PC-9 (cell line): ENCODE measurements around the gene SPTBN5. TPM values are rescaled to one million over a fixed set of nuclear protein-coding genes. Genes with fewer than 3 reads are reported as not detected.

Experiments used
- BruUV-seq: library from RNA; stranded (reverse); fragments of 400-500 nt; replicated peaks from 2 replicates; lab custom pipeline; 2021; lab: Mats Ljungman, UMichigan
- CTCF ChIA-PET: fragments of 300-600 bp; sonication (Branson Sonifier 250); formaldehyde crosslinking; loops from one replicate; lab custom pipeline; 2022; ENCODE audit warnings: antibody characterized with exemption; lab: Charles Lee
- POLR2A ChIA-PET: fragments of 300-600 bp; sonication (Branson Sonifier 250); formaldehyde crosslinking; loops from one replicate; lab custom pipeline; 2022; ENCODE audit warnings: antibody characterized with exemption; ENCODE audit not compliant: unreplicated experiment; lab: Charles Lee
- DNase-seq, 2 experiments: peaks; one replicate each; pipeline versions ENCODE4 v3.0.0 to v3.0.0-alpha.2; 2015 to 2022; ENCODE audit warnings: mixed read lengths in 1 of 2
- H2AFZ ChIP-seq: fragments of 200-600 bp; sonication (generic); 2 replicates; pipeline ENCODE4 v1.8.1; 2017; ENCODE audit warnings: antibody characterized with exemption
- H3F3A ChIP-seq: fragments of 200-600 bp; sonication (generic); 2 replicates; pipeline ENCODE4 v1.8.1; 2017; ENCODE audit warnings: antibody characterized with exemption, mild to moderate bottlenecking, low read depth; ENCODE audit not compliant: insufficient read depth
- H3K27ac ChIP-seq: fragments of 200-600 bp; sonication (generic); 2 replicates; pipeline ENCODE4 v1.6.1; 2016; ENCODE audit warnings: mixed run types
- H3K27me3 ChIP-seq: fragments of 200-600 bp; sonication (generic); 2 replicates; pipeline ENCODE4 v1.6.1; 2016; ENCODE audit warnings: low read depth, mixed run types; ENCODE audit not compliant: insufficient read depth
- H3K36me3 ChIP-seq: fragments of 200-600 bp; sonication (generic); 2 replicates; pipeline ENCODE4 v1.6.1; 2016; ENCODE audit warnings: low read depth, mixed run types
- H3K4me1 ChIP-seq: fragments of 200-600 bp; sonication (generic); replicated peaks from 2 replicates; pipeline ENCODE4 v1.6.1; 2016; ENCODE audit warnings: mixed run types; ENCODE audit not compliant: insufficient read depth
- H3K4me2 ChIP-seq: fragments of 200-600 bp; sonication (generic); 2 replicates; pipeline ENCODE4 v1.6.1; 2017; ENCODE audit warnings: mixed run types
- H3K4me3 ChIP-seq: fragments of 200-600 bp; sonication (generic); 2 replicates; pipeline ENCODE4 v1.6.1; 2016; ENCODE audit warnings: mixed run types
- H3K79me2 ChIP-seq: fragments of 200-600 bp; sonication (generic); 2 replicates; pipeline ENCODE4 v1.6.1; 2017; ENCODE audit warnings: low read depth, mixed run types
- H3K9me2 ChIP-seq: fragments of 200-600 bp; sonication (generic); 2 replicates; pipeline ENCODE4 v1.8.1; 2017; ENCODE audit warnings: mild to moderate bottlenecking; ENCODE audit not compliant: insufficient read depth
- H3K9me3 ChIP-seq: fragments of 200-600 bp; sonication (generic); 2 replicates; pipeline ENCODE4 v1.8.1; 2016; ENCODE audit warnings: low read depth; ENCODE audit not compliant: insufficient read depth
- H4K20me1 ChIP-seq: fragments of 200-600 bp; sonication (generic); 2 replicates; pipeline ENCODE4 v1.8.1; 2017; ENCODE audit not compliant: insufficient read depth
- EZH2 ChIP-seq: fragments of 200-600 bp; sonication (generic); IDR thresholded peaks from 2 replicates; pipeline ENCODE4 v1.8.0; 2017; ENCODE audit warnings: antibody characterized with exemption, low read depth
- intact Hi-C: fragments of 100-400 bp; cut with micrococcal nuclease; formaldehyde crosslinking; loops from one replicate; pipeline ENCODE4 v1.10.0; 2022; ENCODE audit not compliant: unreplicated experiment
- total RNA-seq: library from RNA; stranded (reverse); gene quantifications from 2 replicates; pipeline ENCODE4 v1.2.3, GENCODE V29; 2021
- TF ChIP-seq, protein P1 (sequence below): fragments of 200-600 bp; sonication (generic); conservative IDR thresholded peaks from 2 replicates; pipeline ENCODE4 v1.6.1; 2017; ENCODE audit warnings: mixed run types, antibody characterized with exemption, mild to moderate bottlenecking, moderate library complexity

Gene SPTBN5
- total RNA-seq, 1 experiment from 2014 or later, result 2.6 TPM

- Histone ChIP-seq H3K4me1 (no peaks in the 10 kb centered on the region), H3K4me3 (no peak overlapping the region), H4K20me1 (no peaks in the 10 kb centered on the region), H3K9me3 (no peaks in the 10 kb centered on the region), H3K36me3 (no peaks in the 10 kb centered on the region), H3K79me2 (no peaks in the 10 kb centered on the region), H3K9me2 (no peaks in the 10 kb centered on the region), H3K4me2 (no peak overlapping the region), H3K27ac (no peak overlapping the region), H2AFZ (no peak overlapping the region), H3K27me3 (no peaks in the 10 kb centered on the region), H3F3A (no peaks in the 10 kb centered on the region)
- TF ChIP-seq, protein P1, sequence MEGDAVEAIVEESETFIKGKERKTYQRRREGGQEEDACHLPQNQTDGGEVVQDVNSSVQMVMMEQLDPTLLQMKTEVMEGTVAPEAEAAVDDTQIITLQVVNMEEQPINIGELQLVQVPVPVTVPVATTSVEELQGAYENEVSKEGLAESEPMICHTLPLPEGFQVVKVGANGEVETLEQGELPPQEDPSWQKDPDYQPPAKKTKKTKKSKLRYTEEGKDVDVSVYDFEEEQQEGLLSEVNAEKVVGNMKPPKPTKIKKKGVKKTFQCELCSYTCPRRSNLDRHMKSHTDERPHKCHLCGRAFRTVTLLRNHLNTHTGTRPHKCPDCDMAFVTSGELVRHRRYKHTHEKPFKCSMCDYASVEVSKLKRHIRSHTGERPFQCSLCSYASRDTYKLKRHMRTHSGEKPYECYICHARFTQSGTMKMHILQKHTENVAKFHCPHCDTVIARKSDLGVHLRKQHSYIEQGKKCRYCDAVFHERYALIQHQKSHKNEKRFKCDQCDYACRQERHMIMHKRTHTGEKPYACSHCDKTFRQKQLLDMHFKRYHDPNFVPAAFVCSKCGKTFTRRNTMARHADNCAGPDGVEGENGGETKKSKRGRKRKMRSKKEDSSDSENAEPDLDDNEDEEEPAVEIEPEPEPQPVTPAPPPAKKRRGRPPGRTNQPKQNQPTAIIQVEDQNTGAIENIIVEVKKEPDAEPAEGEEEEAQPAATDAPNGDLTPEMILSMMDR, result no peak
- TF ChIP-seq EZH2, result no peak
- intact Hi-C loops, result loop anchor here (5.0 to 10.0 kb wide), 2 partner anchors 260 to 912 kb away; partner anchors contain the start of gene TYRO3
- ChIA-PET CTCF (no interaction called here), POLR2A (no interaction called here)
- BruUV-seq, result no TSS peak
- no peak for DNase-seq
Observed at GRCh38 chr15:41814534-41814933, 79.3 kb downstream of the SPTBN5 start.

GRCh38 chr15:41813426-41813825 is 80.4 kb downstream of the SPTBN5 start:
- no TSS peak for BruUV-seq
- intact Hi-C loops, result loop anchor here (5.0 to 10.0 kb wide), 2 partner anchors 259 to 911 kb away; partner anchors contain the start of gene TYRO3
- Histone ChIP-seq H3K9me3 (no peaks in the 10 kb centered on the region), H3F3A (no peaks in the 10 kb centered on the region), H3K27ac (no peak overlapping the region), H3K27me3 (no peaks in the 10 kb centered on the region), H3K4me2 (no peak overlapping the region), H4K20me1 (no peaks in the 10 kb centered on the region), H3K4me3 (no peak overlapping the region), H3K4me1 (no peaks in the 10 kb centered on the region), H3K36me3 (no peaks in the 10 kb centered on the region), H3K9me2 (no peaks in the 10 kb centered on the region), H3K79me2 (no peaks in the 10 kb centered on the region), H2AFZ (no peak overlapping the region)
- POLR2A ChIA-PET, result no interaction called here
- TF ChIP-seq, protein P1, result no peak
- TF ChIP-seq EZH2, result no peak
- CTCF ChIA-PET, result interaction anchor here (0.6 to 1.0 kb wide), 2 partner anchors 107 to 271 kb away, joined by 3 to 6 read pairs; no protein-coding TSS in a partner anchor
- no peak for DNase-seq

DNA sequence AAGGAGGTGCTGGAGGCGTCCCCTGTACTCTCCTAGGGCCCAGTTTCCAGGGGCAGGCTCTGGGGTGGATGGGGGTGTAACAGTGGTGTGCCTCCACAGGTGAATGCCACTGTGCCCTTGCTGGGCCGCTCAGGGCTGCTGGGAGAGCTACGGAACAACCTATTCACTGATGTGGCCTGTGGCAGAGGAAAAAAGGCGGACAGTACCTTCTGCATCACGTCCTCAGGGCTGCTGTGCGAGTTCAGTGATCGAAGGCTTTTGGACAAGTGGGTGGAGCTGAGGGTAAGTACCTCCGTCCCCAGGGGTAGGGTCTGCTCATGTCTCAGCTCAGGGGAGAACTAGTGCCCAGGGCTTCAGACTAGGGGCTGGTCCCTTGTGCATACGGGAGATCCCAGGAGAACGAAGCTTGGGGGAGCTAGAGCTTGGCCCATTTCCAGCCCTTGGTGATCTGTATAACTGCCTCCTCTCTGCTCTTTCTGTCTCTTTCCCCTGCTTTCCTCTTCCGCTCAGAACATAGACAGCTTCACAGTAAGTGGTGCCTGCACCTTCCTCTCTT is 81.0 kb downstream of the SPTBN5 start:
- intact Hi-C loops, result loop anchor here (5.0 to 10.0 kb wide), 2 partner anchors 258 to 911 kb away; partner anchors contain the start of gene TYRO3

More for the DNA sequence above, 81.0 kb downstream of the SPTBN5 start:
- H2AFZ ChIP-seq, result no peak overlapping the region
- no peaks in the 10 kb centered on the region for H4K20me1 ChIP-seq
- H3K27me3 ChIP-seq, result no peaks in the 10 kb centered on the region
- DNase-seq, result no peak
- ChIA-PET CTCF (interaction anchor here (0.6 to 1.0 kb wide), 2 partner anchors 107 to 272 kb away, joined by 3 to 6 read pairs; no protein-coding TSS in a partner anchor), POLR2A (no interaction called here)
- no peak overlapping the region for H3K4me3 ChIP-seq
- H3K27ac ChIP-seq, result no peak overlapping the region
- no peak overlapping the region for H3K4me2 ChIP-seq
- no peaks in the 10 kb centered on the region for H3F3A ChIP-seq
- H3K9me2 ChIP-seq, result no peaks in the 10 kb centered on the region
- H3K79me2 ChIP-seq, result no peaks in the 10 kb centered on the region
- H3K9me3 ChIP-seq, result no peaks in the 10 kb centered on the region
- H3K4me1 ChIP-seq, result no peaks in the 10 kb centered on the region
- no TSS peak for BruUV-seq
- TF ChIP-seq EZH2, result no peak
- TF ChIP-seq, protein P1, result no peak
- no peaks in the 10 kb centered on the region for H3K36me3 ChIP-seq
